ENCODE data around the gene PAQR5. TPM values are rescaled to one million over a fixed set of nuclear protein-coding genes. Genes with fewer than 3 reads are reported as not detected.

The PAQR5 gene
- total and polyA plus RNA-seq, 9 of the 15 experiments (the other 6 are each of a cell fraction or from before 2014, with no cell fraction given): 0.04 to 0.08 TPM; not detected in 7

GRCh38 chr15:69424001-69424400 is 125.3 kb downstream of the PAQR5 start (continued):
- TF ChIP-seq ZBTB11 (CRISPR knock-in tag; IDR thresholded peaks at IDR 0.05) (no peak), RNF2 (IDR thresholded peaks at IDR 0.05) (no peak), ZC3H4 (CRISPR knock-in tag; IDR thresholded peaks at IDR 0.05; ENCODE audit: borderline replicate concordance) (no peak), PTRF (tag; IDR thresholded peaks at IDR 0.05) (no peak), POLR2A (conservative IDR thresholded peaks at IDR 0.05) (no peak), MNT (conservative IDR thresholded peaks at IDR 0.05) (no peak), TCFL5 (CRISPR knock-in tag; conservative IDR thresholded peaks at IDR 0.05) (no peak), E4F1 (CRISPR knock-in tag; IDR thresholded peaks at IDR 0.05; ENCODE audit: borderline replicate concordance) (no peak)
